Stimulated activated CD4-positive, alpha-beta T cell treated with anti-CD3 and anti-CD28 coated beads, Interleukin-2, amount 100 ng/mL, for 48 hours (primary cell): ENCODE results near the gene NANS.
"Not testable (repeated sequence)": the region's sequence is repeated elsewhere in the genome, so short reads cannot be mapped to it uniquely, and the experiment has no call there.

Source experiments
- DNase-seq, 2 donors: peaks; one replicate each; pipeline ENCODE4 v3.0.0-alpha.2; 2020

The NANS gene, protein sequence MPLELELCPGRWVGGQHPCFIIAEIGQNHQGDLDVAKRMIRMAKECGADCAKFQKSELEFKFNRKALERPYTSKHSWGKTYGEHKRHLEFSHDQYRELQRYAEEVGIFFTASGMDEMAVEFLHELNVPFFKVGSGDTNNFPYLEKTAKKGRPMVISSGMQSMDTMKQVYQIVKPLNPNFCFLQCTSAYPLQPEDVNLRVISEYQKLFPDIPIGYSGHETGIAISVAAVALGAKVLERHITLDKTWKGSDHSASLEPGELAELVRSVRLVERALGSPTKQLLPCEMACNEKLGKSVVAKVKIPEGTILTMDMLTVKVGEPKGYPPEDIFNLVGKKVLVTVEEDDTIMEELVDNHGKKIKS

DNA sequence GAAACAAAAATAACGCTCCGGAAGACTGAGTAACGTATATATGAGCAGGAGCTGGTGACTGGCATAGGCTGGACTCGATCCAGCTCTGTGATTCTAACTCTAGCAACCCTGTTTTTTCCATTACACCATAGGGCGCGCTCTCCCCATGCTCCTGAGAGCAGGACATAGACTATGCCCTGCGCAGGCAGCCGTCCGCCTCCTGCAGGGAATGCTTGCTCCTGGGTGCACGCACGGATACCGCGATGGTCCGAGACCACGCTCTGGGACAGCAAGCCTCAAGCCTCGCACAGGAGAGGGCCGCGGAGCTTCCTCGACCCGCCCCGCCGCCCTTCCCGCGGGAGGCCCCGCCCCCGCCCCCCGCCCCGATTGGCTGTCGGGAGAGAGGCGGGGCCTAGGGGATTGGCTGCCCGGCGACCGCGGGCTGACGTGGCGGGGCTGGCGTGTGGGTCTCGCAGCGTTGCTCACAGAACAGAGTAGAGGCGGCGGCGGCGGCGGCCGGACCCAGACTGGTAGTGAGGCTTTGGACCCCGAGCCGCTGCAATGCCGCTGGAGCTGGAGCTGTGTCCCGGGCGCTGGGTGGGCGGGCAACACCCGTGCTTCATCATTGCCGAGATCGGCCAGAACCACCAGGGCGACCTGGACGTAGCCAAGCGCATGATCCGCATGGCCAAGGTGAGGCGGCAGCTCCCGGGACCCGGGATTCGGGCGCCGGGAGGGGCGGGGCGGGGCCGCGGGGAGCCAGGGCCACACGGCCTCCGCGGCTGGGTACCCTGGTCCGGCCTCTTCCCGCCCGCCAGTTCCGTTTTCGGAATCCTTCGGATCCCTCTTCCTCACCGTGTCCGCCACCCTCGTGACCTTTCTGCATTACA is at the start of gene NANS:
Gene NANS (plus strand): TSS at position 464 of the 869 bp plus-strand sequence. CDS start 77 bp downstream, at position 541.
- DNase-seq = peak; percentile 87 to 92

GRCh38 chr9:98007251-98007928 is 49.1 kb upstream of the NANS start:
- DNase-seq = no peak

DNA sequence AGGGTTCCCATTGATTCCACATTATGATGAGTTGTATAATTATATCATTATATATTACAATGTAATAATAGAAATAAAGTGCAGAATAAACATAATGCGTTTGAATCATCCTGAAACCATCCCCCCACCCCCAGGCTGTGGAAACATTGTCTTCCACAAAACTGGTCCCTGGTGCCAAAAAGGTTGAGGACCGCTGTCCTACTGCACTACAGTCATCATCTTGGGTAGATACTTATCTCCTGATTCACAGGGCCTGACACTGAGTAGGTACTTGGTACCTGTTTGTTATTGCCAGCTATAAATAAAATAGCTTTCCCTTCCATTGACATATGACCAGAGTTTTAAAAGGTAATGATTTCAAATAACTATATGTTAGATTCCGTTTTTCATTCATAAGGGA is 47.8 kb upstream of the NANS start:
- no peak for DNase-seq

- DNase-seq = no peak
Observed at GRCh38 chr9:98009437-98009836, 47.1 kb upstream of the NANS start.

GRCh38 chr9:98009936-98010335 is 46.6 kb upstream of the NANS start:
- no peak for DNase-seq

GRCh38 chr9:98010445-98010844 is 46.1 kb upstream of the NANS start:
- no peak for DNase-seq

DNA sequence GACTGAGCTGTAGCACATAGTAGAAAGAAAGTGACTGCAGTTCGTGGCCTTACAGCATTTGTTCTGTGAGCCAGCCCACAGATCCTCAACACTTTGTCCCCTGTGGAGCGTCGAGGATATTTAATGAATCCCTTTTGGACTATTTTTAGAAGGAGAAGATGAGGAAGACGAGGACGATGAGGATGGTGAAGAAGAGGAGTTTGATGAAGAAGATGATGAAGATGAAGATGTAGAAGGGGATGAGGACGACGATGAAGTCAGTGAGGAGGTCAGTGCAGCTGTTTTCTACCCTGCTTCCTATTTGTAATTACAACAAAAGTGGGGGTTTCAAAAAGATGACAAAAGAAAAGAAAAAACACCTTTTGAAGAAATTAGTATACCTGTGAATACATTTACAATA is 45.4 kb upstream of the NANS start:
- DNase-seq = no peak

GRCh38 chr9:98016137-98016680 is 40.3 kb upstream of the NANS start:
- no peak for DNase-seq

DNA sequence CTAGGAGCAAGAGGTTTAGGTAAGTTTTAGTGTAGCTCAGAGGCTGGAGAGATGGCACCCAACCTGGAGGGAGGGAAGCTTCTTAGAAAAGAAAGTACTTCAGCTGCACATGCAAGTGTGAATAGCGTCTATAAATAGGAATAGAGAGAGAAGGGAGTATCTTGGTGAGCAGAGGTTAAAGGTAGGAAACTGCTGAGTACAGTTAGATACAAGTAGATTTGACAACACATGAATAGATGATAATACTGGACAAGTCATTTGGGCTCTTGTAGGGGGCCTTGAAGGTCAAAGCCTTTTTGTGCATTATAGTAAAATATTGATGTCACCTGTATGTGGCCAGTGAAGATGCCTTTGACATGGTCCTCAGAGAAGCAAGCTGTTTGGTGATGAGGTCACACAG is 39.2 kb upstream of the NANS start:
- no peak for DNase-seq

DNA sequence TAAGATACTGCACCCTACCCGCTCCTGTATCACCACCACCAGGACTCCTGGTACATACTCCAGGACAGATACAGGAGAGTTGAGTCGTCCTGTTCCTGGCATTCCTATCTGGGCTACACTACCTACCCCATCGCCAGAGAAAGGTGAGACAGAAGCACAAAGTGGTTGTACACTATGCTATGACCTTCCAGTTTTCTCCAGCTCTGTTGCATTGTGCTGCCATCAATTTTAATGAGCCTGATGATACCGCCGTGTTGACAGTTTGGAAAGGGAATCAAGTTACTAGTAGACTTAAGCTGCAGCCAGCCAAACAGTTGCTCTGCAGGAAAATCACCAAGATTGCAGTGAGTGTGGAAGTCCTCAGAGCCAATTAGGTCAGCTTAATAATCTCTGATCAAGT is 38.2 kb upstream of the NANS start:
- DNase-seq = no peak

DNA sequence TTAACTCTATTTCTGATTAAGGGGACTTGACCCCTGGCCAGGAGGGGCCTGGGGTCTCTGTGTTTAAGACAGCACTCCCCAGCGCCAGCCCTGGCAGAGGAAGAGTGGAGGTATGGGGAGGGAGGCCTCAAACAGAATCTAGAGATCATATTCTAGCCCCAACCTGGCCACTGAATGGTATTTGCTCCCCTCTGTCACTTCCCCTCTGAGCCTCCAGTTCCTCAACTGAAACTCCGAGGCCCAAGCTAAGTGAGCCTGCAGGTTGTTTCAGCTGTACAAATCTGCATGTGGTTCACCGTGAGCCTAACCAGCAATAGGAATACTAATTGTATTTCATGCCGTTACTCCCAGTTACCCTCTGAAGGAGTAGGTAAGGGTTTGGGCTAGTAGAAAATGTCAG is 37.4 kb upstream of the NANS start:
- no peak for DNase-seq

- DNase-seq = not testable (repeated sequence)
Observed at GRCh38 chr9:98019869-98020268, 36.7 kb upstream of the NANS start.

GRCh38 chr9:98020476-98021145 is 35.9 kb upstream of the NANS start:
- DNase-seq = no peak

DNA sequence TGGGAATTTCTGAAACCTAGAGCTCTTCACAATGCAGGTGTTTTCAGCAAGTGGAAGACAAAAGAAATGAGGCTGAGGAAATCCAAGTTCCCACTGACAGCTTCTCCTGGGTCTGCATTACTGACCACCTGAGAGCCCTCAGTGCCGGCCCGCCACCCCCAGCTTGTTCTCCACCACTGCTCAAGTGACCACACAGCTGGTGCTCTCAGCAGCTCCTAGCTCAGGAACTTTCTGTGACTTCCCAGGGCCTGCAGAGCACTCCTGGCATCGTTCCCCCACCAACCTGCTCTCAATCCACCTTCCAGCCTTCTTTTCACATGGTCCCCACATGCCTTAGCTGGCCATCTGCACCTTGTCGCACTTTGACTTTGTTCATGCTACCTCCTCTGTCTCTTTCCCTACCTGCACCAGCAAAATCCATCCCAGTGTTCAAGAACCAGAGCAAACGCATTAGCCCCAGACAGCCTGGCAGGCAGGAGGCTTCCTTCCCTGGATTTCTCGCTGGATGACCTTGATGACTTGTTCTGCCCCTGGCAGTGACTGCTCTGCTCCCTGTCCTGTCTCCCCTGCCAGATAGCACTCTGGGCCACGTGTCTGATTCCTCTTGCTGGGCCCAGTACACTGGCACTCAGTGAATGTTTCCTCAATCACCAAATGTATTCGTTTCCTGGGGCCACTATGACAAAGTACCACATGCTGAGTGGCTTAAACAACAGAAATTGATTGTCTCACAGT is 35.1 kb upstream of the NANS start:
- no peak for DNase-seq

DNA sequence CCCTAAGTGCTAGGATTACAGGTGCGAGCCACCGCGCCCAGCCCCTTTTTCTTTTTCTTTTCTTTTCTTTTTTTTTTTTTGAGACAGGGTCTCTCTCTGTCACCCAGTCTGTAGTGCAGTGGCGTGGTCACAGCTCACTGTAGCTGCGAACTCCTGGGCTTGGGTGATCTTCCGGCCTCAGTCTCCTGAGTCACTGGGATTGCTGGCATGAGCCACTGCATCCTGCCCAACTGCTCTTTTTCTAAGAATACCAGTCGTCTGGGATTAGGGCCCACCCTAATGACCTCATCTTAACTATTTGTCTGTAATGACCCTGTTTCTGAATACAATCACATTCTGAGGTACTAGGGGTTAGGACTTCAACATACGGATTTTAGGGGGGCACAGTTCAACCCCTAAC is 34.1 kb upstream of the NANS start:
- DNase-seq = no peak

- DNase-seq = no peak
Observed at GRCh38 chr9:98024702-98025101, 31.8 kb upstream of the NANS start.

DNA sequence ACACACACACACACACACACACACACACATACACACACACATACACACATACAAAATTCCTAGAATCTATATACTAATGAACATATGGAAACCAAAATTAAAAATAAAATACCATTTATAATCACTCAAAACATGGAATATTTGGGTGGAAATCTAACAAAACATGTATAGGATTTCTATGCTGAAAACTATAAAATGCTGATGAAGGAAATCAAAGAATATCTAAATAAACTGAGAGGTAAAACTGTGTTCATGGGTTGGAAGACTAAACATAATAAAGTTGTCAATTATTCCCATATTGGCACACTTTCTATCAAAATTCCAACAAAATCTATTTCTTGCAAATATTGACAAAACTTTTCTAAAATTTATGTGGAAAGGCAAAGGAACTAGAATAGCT is 25.4 kb upstream of the NANS start:
- DNase-seq = no peak

DNA sequence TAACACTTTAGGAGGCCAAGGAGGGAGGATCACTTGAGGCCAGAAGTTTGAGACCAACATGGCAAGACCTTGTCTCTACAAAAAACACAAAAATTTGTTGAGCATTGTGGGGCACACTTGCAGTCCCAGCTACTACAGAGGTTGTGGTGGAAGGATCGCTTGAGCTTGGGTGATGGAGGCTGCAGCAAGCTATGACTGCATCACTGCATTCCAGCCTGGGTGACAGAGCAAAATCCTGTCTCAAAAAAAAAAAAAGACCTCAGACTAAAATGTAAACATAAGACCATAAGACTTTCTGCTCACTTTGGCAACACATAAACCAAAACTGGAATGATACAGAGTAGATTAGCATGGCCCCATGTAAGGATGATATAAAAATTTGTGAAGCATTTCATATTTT is 24.6 kb upstream of the NANS start:
- DNase-seq = no peak

DNA sequence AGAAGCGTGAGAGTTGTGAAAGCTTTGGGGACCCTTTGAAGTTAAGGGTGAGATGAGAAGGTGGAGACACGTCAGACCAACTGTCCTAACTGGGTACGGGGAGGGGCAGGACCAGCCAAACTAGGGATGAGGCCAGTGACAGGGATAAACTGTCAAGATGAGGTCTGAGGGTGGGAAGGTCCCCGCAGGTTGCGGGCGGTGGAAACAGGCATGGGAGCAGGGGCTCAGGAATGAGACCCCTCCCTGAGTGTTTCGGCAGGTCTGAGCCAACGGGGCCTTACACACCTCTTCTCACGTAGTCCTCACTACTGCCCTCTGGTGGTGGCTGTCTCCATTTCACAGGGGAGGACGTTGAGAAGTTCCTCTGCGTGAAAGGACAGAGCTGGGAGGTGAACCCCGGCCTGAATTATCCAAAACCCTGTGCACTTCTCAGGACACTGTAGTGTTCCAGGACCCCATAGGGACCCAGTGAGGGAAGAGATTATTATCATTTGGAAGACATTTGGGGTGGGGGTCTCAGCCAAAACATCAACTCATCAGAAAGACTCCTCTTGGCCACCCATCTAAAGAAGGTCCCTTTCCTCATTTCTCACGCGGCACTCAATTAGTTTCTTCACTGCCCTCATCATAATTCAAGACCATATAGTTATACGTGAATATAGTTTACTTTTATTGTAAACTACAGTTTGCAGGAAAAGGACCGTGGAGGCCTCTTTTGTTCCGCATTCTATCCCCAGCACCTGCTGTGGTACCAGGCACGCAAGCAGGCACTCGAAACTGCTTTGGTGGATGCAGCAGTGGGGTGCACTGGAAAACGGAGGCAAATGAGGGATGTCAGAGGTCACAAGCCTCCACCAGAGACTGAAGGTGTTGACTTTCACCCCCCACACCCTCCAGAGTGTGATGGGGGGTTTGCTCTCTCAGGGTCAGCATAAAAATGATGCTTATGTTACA is 21.7 kb upstream of the NANS start:
- DNase-seq = peak; percentile 96

- DNase-seq = no peak
Observed at GRCh38 chr9:98037357-98037756, 19.2 kb upstream of the NANS start.

- no peak for DNase-seq
Observed at GRCh38 chr9:98038958-98039357, 17.6 kb upstream of the NANS start.
